Mesendoderm (in vitro differentiated cells): ENCODE measurements around the gene IGLON5.

Source experiments
- DNase-seq: peaks from one replicate; pipeline ENCODE4 v3.0.0; 2013
- H2AK5ac ChIP-seq: 2 replicates; pipeline ENCODE4 v1.6.1; 2013; ENCODE audit warnings: low read length, inconsistent platforms
- H2BK120ac ChIP-seq: 2 replicates; pipeline ENCODE4 v1.6.1; 2013; ENCODE audit warnings: low read depth, mild to moderate bottlenecking, low read length, moderate library complexity, mixed read lengths
- H2BK15ac ChIP-seq: replicated peaks from 2 replicates; pipeline ENCODE4 v1.6.1; 2013; ENCODE audit warnings: low read depth, mild to moderate bottlenecking, moderate library complexity
- H2BK5ac ChIP-seq: 2 replicates; pipeline ENCODE4 v1.6.1; 2013; ENCODE audit warnings: low read length, inconsistent platforms
- H3K18ac ChIP-seq: 2 replicates; pipeline ENCODE4 v1.6.1; 2013; ENCODE audit warnings: mild to moderate bottlenecking, low read length, mixed read lengths
- H3K23ac ChIP-seq: one replicate; pipeline ENCODE4 v1.6.1; 2013; ENCODE audit warnings: low read length
- H3K27ac ChIP-seq: 2 replicates; pipeline ENCODE4 v1.5.1; 2013; ENCODE audit warnings: low read depth, mild to moderate bottlenecking, inconsistent platforms, low read length, moderate library complexity
- H3K27me3 ChIP-seq: 2 replicates; pipeline ENCODE4 v1.6.1; 2013; ENCODE audit warnings: low read length, control low read depth, mild to moderate bottlenecking, inconsistent platforms; ENCODE audit not compliant: insufficient read depth, poor library complexity
- H3K36me3 ChIP-seq: 2 replicates; pipeline ENCODE4 v1.6.1; 2013; ENCODE audit warnings: low read length, inconsistent platforms; ENCODE audit not compliant: control insufficient read depth, insufficient read depth
- H3K4ac ChIP-seq: one replicate; pipeline ENCODE4 v1.6.1; 2013; ENCODE audit warnings: low read depth, mild to moderate bottlenecking, low read length, moderate library complexity
- H3K4me1 ChIP-seq: 2 replicates; pipeline ENCODE4 v1.6.1; 2013; ENCODE audit warnings: low read depth, low read length, inconsistent platforms; ENCODE audit not compliant: control insufficient read depth
- H3K4me2 ChIP-seq: 2 replicates; pipeline ENCODE4 v1.6.1; 2013; ENCODE audit warnings: low read length
- H3K4me3 ChIP-seq: 2 replicates; pipeline ENCODE4 v1.5.1; 2013; ENCODE audit warnings: mild to moderate bottlenecking, low read length
- H3K56ac ChIP-seq: one replicate; pipeline ENCODE4 v1.6.1; 2013; ENCODE audit warnings: low read length
- H3K79me1 ChIP-seq: 2 replicates; pipeline ENCODE4 v1.6.1; 2013; ENCODE audit warnings: low read length, inconsistent platforms
- H3K79me2 ChIP-seq: 2 replicates; pipeline ENCODE4 v1.6.1; 2013; ENCODE audit warnings: mild to moderate bottlenecking, low read length; ENCODE audit not compliant: control insufficient read depth, insufficient read depth
- H3K9ac ChIP-seq: 2 replicates; pipeline ENCODE4 v1.6.1; 2013; ENCODE audit warnings: low read length, inconsistent platforms
- H4K5ac ChIP-seq: one replicate; pipeline ENCODE4 v1.6.1; 2013; ENCODE audit warnings: low read length
- H4K8ac ChIP-seq: one replicate; pipeline ENCODE4 v1.6.1; 2013; ENCODE audit warnings: low read depth, mild to moderate bottlenecking, control low read depth, low read length, moderate library complexity
- WGBS: extraction: QIAGEN DNeasy Blood & Tissue Kit; methylation state at CpG from one replicate; pipeline ENCODE4 v1.1.7; 2013; ENCODE audit warnings: low lambda C conversion rate, missing lambda C conversion rate; ENCODE audit not compliant: insufficient coverage; ENCODE audit errors: extremely low coverage; 5-methylcytosine and 5-hydroxymethylcytosine counted together

The IGLON5 gene

DNA sequence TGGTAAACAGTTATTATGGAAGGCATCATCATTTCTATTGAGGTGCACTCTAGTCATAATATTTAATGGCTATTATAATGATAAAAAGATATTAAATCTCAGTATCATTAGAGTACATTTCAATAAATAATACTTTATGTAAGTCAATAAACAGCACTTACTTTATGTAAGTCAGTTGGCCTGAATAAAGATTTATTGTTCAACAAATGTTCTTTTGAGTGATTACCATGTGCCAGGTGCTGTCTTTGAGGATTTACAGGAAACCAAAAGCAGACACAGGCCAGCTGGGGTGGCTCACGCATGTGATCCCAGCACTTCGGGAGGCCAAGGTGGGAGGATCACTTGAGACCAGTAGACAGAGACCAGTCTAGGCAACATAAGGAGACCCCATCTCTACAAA lies 66.0 kb downstream of the IGLON5 start:
- Histone ChIP-seq H3K79me2 (no peaks in the 10 kb centered on the region), H3K56ac (no peak overlapping the region), H3K4me3 (no peak overlapping the region), H3K27me3 (no peaks in the 10 kb centered on the region), H4K5ac (no peak overlapping the region), H4K8ac (no peak overlapping the region), H3K36me3 (no peaks in the 10 kb centered on the region), H3K79me1 (no peaks in the 10 kb centered on the region), H3K4me1 (no peaks in the 10 kb centered on the region), H2AK5ac (no peak overlapping the region), H2BK15ac (no peak overlapping the region), H2BK5ac (no peak overlapping the region), H3K18ac (no peak overlapping the region), H3K27ac (no peak overlapping the region), H3K4ac (no peak overlapping the region), H3K4me2 (no peak overlapping the region), H3K9ac (no peak overlapping the region), H2BK120ac (no peak overlapping the region), H3K23ac (no peak overlapping the region)
- DNase-seq = no peak
- WGBS = no CpG with 5 or more reads among the region's 2 CpGs

- Histone ChIP-seq H3K4me1 (no peaks in the 10 kb centered on the region), H2BK5ac (no peak overlapping the region), H3K79me2 (no peaks in the 10 kb centered on the region), H2BK15ac (no peak overlapping the region), H3K79me1 (no peaks in the 10 kb centered on the region), H3K23ac (no peak overlapping the region), H2BK120ac (no peak overlapping the region), H3K18ac (no peak overlapping the region), H3K27me3 (no peaks in the 10 kb centered on the region), H2AK5ac (no peak overlapping the region), H4K8ac (no peak overlapping the region), H4K5ac (no peak overlapping the region), H3K4me3 (no peak overlapping the region), H3K36me3 (no peaks in the 10 kb centered on the region), H3K27ac (no peak overlapping the region), H3K4ac (no peak overlapping the region), H3K4me2 (no peak overlapping the region), H3K56ac (no peak overlapping the region), H3K9ac (no peak overlapping the region)
- no peak for DNase-seq
- WGBS = no CpG with 5 or more reads among the region's 9 CpGs
Measured at GRCh38 chr19:51380379-51380778, 68.9 kb downstream of the IGLON5 start.
